Esophagus muscularis mucosa (tissue), 4 donors: Measurements from ENCODE around the gene RNLS.

ENCODE experiments used
- CTCF ChIP-seq, 3 experiments: fragments of 200-600 bp in 2 of 3; fragments of 450-650 bp in 1 of 3; sonication (generic) in 2 of 3; IDR thresholded peaks; one replicate each; pipeline ENCODE4 v1.5.1; 2017 to 2019; ENCODE audit warnings: antibody characterized with exemption in 3 of 3, mild to moderate bottlenecking in 2 of 3, moderate library complexity in 1 of 3
- EP300 ChIP-seq: sonication (generic); formaldehyde crosslinking; IDR thresholded peaks from one replicate; pipeline ENCODE4 v1.6.1; 2017; ENCODE audit warnings: antibody characterized with exemption
- POLR2AphosphoS5 ChIP-seq, 2 donors: sonication (generic); formaldehyde crosslinking; IDR thresholded peaks; one replicate each; pipeline ENCODE4 v1.6.1; 2017; ENCODE audit warnings: antibody characterized with exemption in 2 of 2

- TF ChIP-seq CTCF (IDR thresholded peaks at IDR 0.05): no peak
- TF ChIP-seq EP300: no peak
- no peak for TF ChIP-seq POLR2AphosphoS5 (IDR thresholded peaks at IDR 0.05)
Measured at GRCh38 chr10:88322324-88323063, 260.6 kb downstream of the RNLS start.
